ENCODE data around the gene SRPK2.

DNA sequence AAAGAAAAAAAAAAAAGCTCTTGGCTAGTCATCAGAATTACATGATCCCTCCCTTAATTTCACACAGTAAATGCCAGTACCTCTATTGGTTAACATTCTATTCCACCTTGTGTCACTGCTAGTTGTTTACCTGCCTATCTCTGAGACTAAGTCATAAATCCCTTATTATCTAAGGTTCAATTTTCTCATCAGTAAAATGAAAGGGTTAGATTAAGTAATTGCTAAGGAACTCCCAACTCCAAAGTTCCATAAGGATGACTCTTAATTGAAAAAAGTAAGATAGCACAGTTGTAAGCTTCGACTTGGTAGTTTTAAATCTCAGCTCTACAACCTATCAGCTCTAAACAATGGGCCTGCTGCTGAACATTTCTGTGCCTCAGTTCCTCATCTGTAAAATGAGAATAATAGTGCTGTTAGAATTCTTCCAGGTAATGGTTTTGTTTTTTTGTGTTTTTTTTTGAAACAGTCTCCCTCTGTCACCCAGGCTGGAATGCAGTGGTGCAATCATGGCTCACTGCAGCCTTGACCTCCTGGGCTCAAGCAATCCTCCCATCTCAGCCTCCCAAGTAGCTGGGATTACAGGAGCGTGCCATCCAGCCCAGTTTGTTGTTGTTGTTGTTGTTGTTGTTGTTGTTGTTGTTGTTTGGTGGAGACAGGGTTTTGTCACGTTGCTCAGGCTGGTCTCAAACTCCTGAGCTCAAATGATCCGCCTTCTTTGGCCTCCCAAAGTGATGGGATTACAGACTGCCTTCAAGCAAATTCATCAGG, 35.6 kb downstream of the SRPK2 start:
- TF ChIP-seq POLR2AphosphoS5 (IDR thresholded peaks at IDR 0.05; ENCODE audit: low read depth, low read length), result no peak
- no peak for TF ChIP-seq POLR2A (IDR thresholded peaks at IDR 0.05; ENCODE audit: low read depth, low read length)
- TF ChIP-seq TAF1 (IDR thresholded peaks at IDR 0.05; ENCODE audit: borderline replicate concordance, low read depth, low read length), result no peak

All from GM12892 (cell line).